H1 (cell line): ENCODE results near the gene MEGF9. TPM values are rescaled to one million over a fixed set of nuclear protein-coding genes. Genes with fewer than 3 reads are reported as not detected.

Experiments
- CTCF ChIA-PET: fragments of 300-600 bp; sonication (Branson Sonifier 250); formaldehyde crosslinking; loops from one replicate; lab custom pipeline; 2021; ENCODE audit not compliant: partially characterized antibody; lab: Charles Lee
- POLR2A ChIA-PET: fragments of 300-600 bp; sonication (Branson Sonifier 250); formaldehyde crosslinking; loops from one replicate; lab custom pipeline; 2021; ENCODE audit warnings: inconsistent platforms; ENCODE audit not compliant: partially characterized antibody; lab: Charles Lee
- DNase-seq, 2 experiments: peaks; one replicate each; pipeline versions ENCODE4 v3.0.0 to v3.0.0-alpha.2; 2010 to 2022; ENCODE audit warnings: low spot score in 2 of 2, low read depth in 1 of 2, mixed read lengths in 1 of 2
- FAIRE-seq: peaks from 2 replicates; lab custom pipeline; 2011; peaks lifted over from hg19 to GRCh38; lab: Jason Lieb, UNC
- H2AFZ ChIP-seq: 2 replicates; pipeline ENCODE4 v1.8.1; 2012; ENCODE audit warnings: low read length, inconsistent platforms
- H2AK5ac ChIP-seq: 2 replicates; pipeline ENCODE4 v1.6.1; 2013; ENCODE audit warnings: low read depth, low read length
- H2BK120ac ChIP-seq: replicated peaks from 2 replicates; pipeline ENCODE3; 2013; ENCODE audit warnings: low read depth, low read length, inconsistent platforms
- H2BK12ac ChIP-seq: 2 replicates; pipeline ENCODE4 v1.6.1; 2013; ENCODE audit warnings: low read depth, low read length
- H2BK15ac ChIP-seq: 2 replicates; pipeline ENCODE4 v1.6.1; 2013; ENCODE audit warnings: low read length
- H2BK20ac ChIP-seq: 2 replicates; pipeline ENCODE4 v1.6.1; 2013; ENCODE audit warnings: low read length
- H2BK5ac ChIP-seq: 2 replicates; pipeline ENCODE4 v1.6.1; 2013; ENCODE audit warnings: low read depth, low read length
- H3K14ac ChIP-seq: 2 replicates; pipeline ENCODE4 v1.6.1; 2013; ENCODE audit warnings: inconsistent platforms; ENCODE audit not compliant: insufficient read length
- H3K18ac ChIP-seq: 2 replicates; pipeline ENCODE4 v1.6.1; 2013; ENCODE audit warnings: low read length; ENCODE audit errors: extremely low read depth
- H3K23ac ChIP-seq: 2 replicates; pipeline ENCODE4 v1.6.1; 2013; ENCODE audit warnings: inconsistent platforms; ENCODE audit not compliant: insufficient read length
- H3K23me2 ChIP-seq: 2 replicates; pipeline ENCODE4 v1.6.1; 2013; ENCODE audit warnings: low read depth, low read length
- H3K27ac ChIP-seq: 2 replicates; pipeline ENCODE4 v1.6.1; 2011; ENCODE audit warnings: low read depth, low read length, inconsistent platforms
- H3K27me3 ChIP-seq, 4 experiments: replicated peaks in 1 of 4; 1 replicate in 1 of 4; 2 replicates in 3 of 4; pipeline versions ENCODE4 v1.6.1 to v1.8.1; 2011 to 2013; ENCODE audit warnings: low read length in 3 of 4, mild to moderate bottlenecking in 3 of 4, inconsistent platforms in 2 of 4, mixed read lengths in 2 of 4, moderate library complexity in 1 of 4; ENCODE audit not compliant: control insufficient read depth in 3 of 4, insufficient read depth in 3 of 4; ENCODE audit errors: extremely low read depth in 1 of 4
- H3K36me3 ChIP-seq, 4 experiments: 2 replicates each; pipeline versions ENCODE4 v1.6.1 to v1.8.1; 2011 to 2013; ENCODE audit warnings: mild to moderate bottlenecking in 4 of 4, low read length in 3 of 4, moderate library complexity in 2 of 4, control low read depth in 1 of 4, inconsistent platforms in 1 of 4; ENCODE audit not compliant: insufficient read depth in 4 of 4, control insufficient read depth in 2 of 4
- H3K4ac ChIP-seq: replicated peaks from 2 replicates; pipeline ENCODE3; 2013; ENCODE audit warnings: low read length, low read depth, mixed read lengths, inconsistent platforms; ENCODE audit not compliant: insufficient read length
- H3K4me1 ChIP-seq, 4 experiments: replicated peaks in 1 of 4; 1 replicate in 1 of 4; 2 replicates in 3 of 4; pipeline versions ENCODE4 v1.6.1 to v1.8.1; 2011 to 2013; ENCODE audit warnings: low read length in 3 of 4, inconsistent platforms in 2 of 4, mixed read lengths in 1 of 4; ENCODE audit not compliant: insufficient read depth in 4 of 4, control insufficient read depth in 3 of 4
- H3K4me2 ChIP-seq, 2 experiments: 2 replicates each; pipeline versions ENCODE4 v1.6.1 to v1.8.1; 2011 to 2013; ENCODE audit warnings: low read depth in 2 of 2, low read length in 2 of 2, control low read depth in 1 of 2, inconsistent platforms in 1 of 2, mild to moderate bottlenecking in 1 of 2; ENCODE audit not compliant: insufficient read depth in 1 of 2
- H3K4me3 ChIP-seq, 4 experiments: fragments of 200-600, 300-600 bp in 1 of 4; sonication (generic), shearing (Covaris generic), sonication (Bioruptor Twin) in 1 of 4; 2 replicates each; pipeline versions ENCODE4 v1.5.1 to v1.8.1; 2011 to 2016; ENCODE audit warnings: low read length in 4 of 4, low read depth in 3 of 4, control low read depth in 2 of 4, inconsistent platforms in 2 of 4, mild to moderate bottlenecking in 2 of 4, mixed read lengths in 1 of 4, moderate library complexity in 1 of 4; ENCODE audit not compliant: insufficient read depth in 2 of 4; ENCODE audit errors: extremely low read depth in 1 of 4
- H3K56ac ChIP-seq: replicated peaks from 2 replicates; pipeline ENCODE3; 2013; ENCODE audit warnings: low read depth, mild to moderate bottlenecking, mixed read lengths, low read length, inconsistent platforms; ENCODE audit not compliant: insufficient read length
- H3K79me1 ChIP-seq: 2 replicates; pipeline ENCODE4 v1.6.1; 2013; ENCODE audit warnings: low read depth, low read length, control low read depth
- H3K79me2 ChIP-seq, 2 experiments: 2 replicates each; pipeline versions ENCODE4 v1.6.1 to v1.8.1; 2012 to 2013; ENCODE audit warnings: low read length in 2 of 2, mild to moderate bottlenecking in 2 of 2, inconsistent platforms in 1 of 2; ENCODE audit not compliant: insufficient read depth in 2 of 2, control insufficient read depth in 1 of 2
- H3K9ac ChIP-seq, 4 experiments: replicated peaks in 1 of 4; 1 replicate in 1 of 4; 2 replicates in 3 of 4; pipeline versions ENCODE4 v1.6.1 to v1.8.1; 2011 to 2013; ENCODE audit warnings: low read depth in 3 of 4, low read length in 3 of 4, control low read depth in 2 of 4, mild to moderate bottlenecking in 2 of 4, moderate library complexity in 2 of 4, inconsistent platforms in 1 of 4; ENCODE audit errors: extremely low read depth in 1 of 4
- H3K9me3 ChIP-seq, 2 experiments: 2 replicates each; pipeline versions ENCODE4 v1.6.1 to v1.8.1; 2012 to 2013; ENCODE audit warnings: mild to moderate bottlenecking in 2 of 2, moderate library complexity in 2 of 2, control low read depth in 1 of 2, inconsistent platforms in 1 of 2, low read depth in 1 of 2, low read length in 1 of 2, mixed read lengths in 1 of 2; ENCODE audit not compliant: insufficient read depth in 2 of 2
- H4K20me1 ChIP-seq, 2 experiments: replicated peaks in 1 of 2; 2 replicates each; pipeline versions ENCODE3 to v1.8.1; 2011 to 2013; ENCODE audit warnings: inconsistent platforms in 2 of 2, low read length in 2 of 2, mild to moderate bottlenecking in 1 of 2; ENCODE audit not compliant: insufficient read depth in 2 of 2, control insufficient read depth in 1 of 2
- H4K5ac ChIP-seq: 2 replicates; pipeline ENCODE4 v1.6.1; 2013; ENCODE audit warnings: low read length, low read depth, mixed read lengths, inconsistent platforms; ENCODE audit not compliant: insufficient read length
- H4K8ac ChIP-seq: 2 replicates; pipeline ENCODE4 v1.8.0; 2013; ENCODE audit warnings: mild to moderate bottlenecking, moderate library complexity, low read length, inconsistent platforms; ENCODE audit not compliant: insufficient read depth; ENCODE audit errors: extremely low read depth
- H4K91ac ChIP-seq: replicated peaks from 2 replicates; pipeline ENCODE3; 2013; ENCODE audit warnings: low read length, mixed read lengths, inconsistent platforms; ENCODE audit not compliant: insufficient read length
- ATF2 ChIP-seq: IDR thresholded peaks from 2 replicates; pipeline ENCODE4 v1.6.1; 2012; ENCODE audit warnings: low read length, inconsistent platforms
- BACH1 ChIP-seq: IDR thresholded peaks from 2 replicates; pipeline ENCODE4 v1.6.1; 2012; ENCODE audit warnings: low read length, improper control_type of control experiment
- BRCA1 ChIP-seq: IDR thresholded peaks from 2 replicates; pipeline ENCODE4 v1.6.1; 2012; ENCODE audit warnings: low read depth, low read length, improper control_type of control experiment
- CHD2 ChIP-seq: IDR thresholded peaks from 2 replicates; pipeline ENCODE4 v1.6.1; 2012; ENCODE audit warnings: low read length, improper control_type of control experiment
- EGR1 ChIP-seq: IDR thresholded peaks from 2 replicates; pipeline ENCODE4 v1.6.1; 2011; ENCODE audit warnings: low read depth, low read length, borderline replicate concordance
- EP300 ChIP-seq, 2 experiments: IDR thresholded peaks; 1 replicate in 1 of 2; 2 replicates in 1 of 2; pipeline ENCODE4 v1.6.1; 2011 to 2012; ENCODE audit warnings: low read depth in 2 of 2, low read length in 2 of 2, mild to moderate bottlenecking in 2 of 2, borderline replicate concordance in 1 of 2, inconsistent platforms in 1 of 2, moderate library complexity in 1 of 2
- HDAC2 ChIP-seq, 2 experiments: fragments of 300-600 bp in 1 of 2; sonication (generic) in 1 of 2; IDR thresholded peaks; 2 replicates each; pipeline ENCODE4 v1.6.1; 2011 to 2012; ENCODE audit warnings: low read depth in 2 of 2, low read length in 2 of 2, mild to moderate bottlenecking in 2 of 2, moderate library complexity in 2 of 2, borderline replicate concordance in 1 of 2, inconsistent platforms in 1 of 2
- JUN ChIP-seq: IDR thresholded peaks from 2 replicates; pipeline ENCODE4 v1.6.1; 2011; ENCODE audit warnings: low read depth, mild to moderate bottlenecking, improper control_type of control experiment, low read length
- POLR2A ChIP-seq, 2 experiments: IDR thresholded peaks; 1 replicate in 1 of 2; 2 replicates in 1 of 2; pipeline ENCODE4 v1.6.1; 2011; ENCODE audit warnings: low read depth in 2 of 2, low read length in 2 of 2, mild to moderate bottlenecking in 2 of 2; ENCODE audit errors: control extremely low read depth in 1 of 2
- POLR2AphosphoS5 ChIP-seq: IDR thresholded peaks from 2 replicates; pipeline ENCODE4 v1.6.1; 2011; ENCODE audit warnings: low read depth, low read length
- SAP30 ChIP-seq: fragments of 300-600 bp; sonication (generic); IDR thresholded peaks from 2 replicates; pipeline ENCODE4 v1.7.1; 2012; ENCODE audit warnings: low read length, moderate library complexity, mild to moderate bottlenecking, inconsistent platforms; ENCODE audit not compliant: insufficient read depth, insufficient replicate concordance
- SIRT6 ChIP-seq: IDR thresholded peaks from one replicate; pipeline ENCODE4 v1.7.1; 2012; ENCODE audit warnings: low read length, inconsistent platforms
- TAF7 ChIP-seq: optimal IDR thresholded peaks from 2 replicates; pipeline ENCODE3; 2011; ENCODE audit warnings: low read depth, mild to moderate bottlenecking, inconsistent platforms, low read length, moderate library complexity, borderline replicate concordance
- polyA plus RNA-seq, 7 experiments: library from polyadenylated mRNA; depleted of rRNA in 3 of 7; stranded (reverse) in 5 of 7; unstranded in 2 of 7; fragments of >200 nt in 5 of 7; fragments of 200-250 nt in 2 of 7; gene quantifications; 1 replicate in 5 of 7; 2 replicates in 1 of 7; 4 replicates in 1 of 7; pipeline versions ENCODE4 v1.2.1 to v1.2.3, GENCODE V29; 2011 to 2013; ENCODE audit warnings: missing spikeins in 2 of 7, mixed read lengths in 2 of 7
- total RNA-seq: library from RNA; stranded (reverse); fragmentation: NEBNext Ultra II Directional; extraction: Animal tissue kit (Norgen Biotek cat#: 25700); gene quantifications from 2 replicates; pipeline ENCODE4 v1.2.1, GENCODE V29; 2021
- TF ChIP-seq, protein P1 (sequence below): IDR thresholded peaks from 2 replicates; pipeline ENCODE4 v1.6.1; 2012; ENCODE audit warnings: inconsistent platforms

Gene MEGF9
- total and polyA plus RNA-seq, 2 of the 8 experiments (the other 6 are each of a cell fraction or from before 2014, with no cell fraction given): 0.45 to 1.8 TPM

- Histone ChIP-seq H3K36me3 (no peaks in the 10 kb centered on the region), H3K23ac (no peak overlapping the region), H2AFZ (no peak overlapping the region), H3K14ac (no peak overlapping the region), H3K4me3 (no peak overlapping the region), H3K18ac (no peak overlapping the region), H3K27ac (no peak overlapping the region), H3K9ac (no peak overlapping the region), H4K5ac (no peak overlapping the region), H2BK15ac (no peak overlapping the region), H4K20me1 (no peaks in the 10 kb centered on the region), H3K4me1 (no peaks in the 10 kb centered on the region), H2BK12ac (no peak overlapping the region), H4K8ac (no peak overlapping the region), H3K4me2 (no peak overlapping the region), H3K9me3 (no peaks in the 10 kb centered on the region), H3K27me3 (no peaks in the 10 kb centered on the region), H3K4ac (no peak overlapping the region), H2BK20ac (no peak overlapping the region), H3K23me2 (no peaks in the 10 kb centered on the region), H3K56ac (no peak overlapping the region), H2AK5ac (no peak overlapping the region), H4K91ac (no peak overlapping the region), H3K79me2 (no peaks in the 10 kb centered on the region), H2BK5ac (no peak overlapping the region), H3K79me1 (no peaks in the 10 kb centered on the region), H2BK120ac (no peak overlapping the region)
- CTCF ChIA-PET: interaction anchor here (1.1 kb wide), 1 partner anchor 25 kb away, joined by 3 read pairs; no protein-coding TSS in a partner anchor
- POLR2A ChIA-PET: no interaction called here
- DNase-seq: no peak
- FAIRE-seq: no peak
- TF ChIP-seq, protein P1, sequence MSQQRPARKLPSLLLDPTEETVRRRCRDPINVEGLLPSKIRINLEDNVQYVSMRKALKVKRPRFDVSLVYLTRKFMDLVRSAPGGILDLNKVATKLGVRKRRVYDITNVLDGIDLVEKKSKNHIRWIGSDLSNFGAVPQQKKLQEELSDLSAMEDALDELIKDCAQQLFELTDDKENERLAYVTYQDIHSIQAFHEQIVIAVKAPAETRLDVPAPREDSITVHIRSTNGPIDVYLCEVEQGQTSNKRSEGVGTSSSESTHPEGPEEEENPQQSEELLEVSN: no peak
- TF ChIP-seq JUN: no peak
- TF ChIP-seq SAP30: no peak
- no peak for TF ChIP-seq SIRT6
- TF ChIP-seq EP300 (IDR thresholded peaks at IDR 0.05; ENCODE audit: borderline replicate concordance in 1 of 2, low read depth in 2 of 2, low read length in 2 of 2): no peak
- no peak for TF ChIP-seq CHD2
- no peak for TF ChIP-seq POLR2A (IDR thresholded peaks at IDR 0.05; ENCODE audit: control extremely low read depth in 1 of 2, low read depth in 2 of 2, low read length in 2 of 2)
- TF ChIP-seq POLR2AphosphoS5: no peak
- no peak for TF ChIP-seq BACH1
- TF ChIP-seq HDAC2 (IDR thresholded peaks at IDR 0.05; ENCODE audit: borderline replicate concordance in 1 of 2, low read depth in 2 of 2, low read length in 2 of 2): no peak
- TF ChIP-seq ATF2: no peak
- no peak for TF ChIP-seq EGR1
- TF ChIP-seq TAF7: no peak
- TF ChIP-seq BRCA1: no peak
These were observed 105.8 kb downstream of the MEGF9 start for GRCh38 chr9:120608421-120608820.
